GM23338 (cell line): ENCODE measurements around the gene PTPRA.

Experiments
- CTCF ChIP-seq, 2 experiments: fragments of 200-600 bp in 1 of 2; sonication (generic) in 1 of 2; conservative IDR thresholded peaks; 2 replicates each; pipeline versions ENCODE4 v1.5.1 to v1.6.1; 2016 to 2017; ENCODE audit warnings: antibody characterized with exemption in 2 of 2, low read depth in 2 of 2, mild to moderate bottlenecking in 2 of 2, moderate library complexity in 1 of 2
- EZH2 ChIP-seq: fragments of 200-600 bp; sonication (generic); IDR thresholded peaks from one replicate; pipeline ENCODE4 v1.8.0; 2017; ENCODE audit warnings: antibody characterized with exemption, mild to moderate bottlenecking, low read depth; ENCODE audit not compliant: unreplicated experiment
- EZH2phosphoT487 ChIP-seq: fragments of 200-600 bp; sonication (generic); IDR thresholded peaks from one replicate; pipeline ENCODE4 v1.8.1; 2018; ENCODE audit warnings: antibody characterized with exemption; ENCODE audit not compliant: unreplicated experiment
- JUNB ChIP-seq: IDR thresholded peaks from one replicate; pipeline ENCODE4 v1.6.1; 2016; ENCODE audit warnings: antibody characterized with exemption; ENCODE audit not compliant: unreplicated experiment
- NANOG ChIP-seq: IDR thresholded peaks from 2 replicates; pipeline ENCODE4 v1.6.1; 2016; ENCODE audit warnings: antibody characterized with exemption, borderline replicate concordance
- POLR2AphosphoS5 ChIP-seq: IDR thresholded peaks from 2 replicates; pipeline ENCODE4 v1.6.1; 2016; ENCODE audit warnings: antibody characterized with exemption, low read depth
- REST ChIP-seq: IDR thresholded peaks from one replicate; pipeline ENCODE4 v1.6.1; 2018; ENCODE audit warnings: antibody characterized with exemption; ENCODE audit not compliant: unreplicated experiment
- ZNF114 ChIP-seq: fragments of 250-450 bp; sonication (Bioruptor Pico); IDR thresholded peaks from 2 replicates; pipeline ENCODE4 v1.5.0; 2020; ENCODE audit warnings: mild to moderate bottlenecking, moderate library complexity

- TF ChIP-seq POLR2AphosphoS5 (no peak), CTCF (conservative IDR thresholded peaks at IDR 0.05; ENCODE audit: low read depth in 2 of 2) (no peak), EZH2 (no peak), NANOG (no peak), REST (no peak), EZH2phosphoT487 (no peak), ZNF114 (CRISPR knock-in tag) (no peak), JUNB (no peak)
These were observed 148.0 kb downstream of the PTPRA start for GRCh38 chr20:3021327-3021726.
